K562 (cell line): ENCODE measurements around the gene TTLL4. TPM values are rescaled to one million over a fixed set of nuclear protein-coding genes. Genes with fewer than 3 reads are reported as not detected.

Experiments
- CCNT2 ChIP-seq: IDR thresholded peaks from 2 replicates; pipeline ENCODE4 v1.6.1; 2011; ENCODE audit warnings: borderline replicate concordance, low read depth, mild to moderate bottlenecking, moderate library complexity, mixed read lengths, low read length; ENCODE audit not compliant: insufficient read length; ENCODE audit errors: extremely low read depth
- CREB3L1 ChIP-seq: fragments of 450-650 bp; IDR thresholded peaks from 2 replicates; pipeline ENCODE4 v1.6.1; 2014; ENCODE audit warnings: low read depth, mild to moderate bottlenecking, moderate library complexity, borderline replicate concordance
- E2F8 ChIP-seq: fragments of 450-650 bp; IDR thresholded peaks from 2 replicates; pipeline ENCODE4 v1.7.1; 2018; ENCODE audit warnings: mild to moderate bottlenecking, low read depth; ENCODE audit not compliant: partially characterized antibody
- HCFC1 ChIP-seq: IDR thresholded peaks from 2 replicates; pipeline ENCODE4 v1.6.1; 2012; ENCODE audit warnings: low read depth, low read length, improper control_type of control experiment
- ILF3 ChIP-seq: fragments of 450-650 bp; IDR thresholded peaks from 2 replicates; pipeline ENCODE4 v1.6.1; 2018; ENCODE audit warnings: antibody characterized with exemption, mild to moderate bottlenecking, moderate library complexity, borderline replicate concordance
- MXD1 ChIP-seq: fragments of 250-450 bp; sonication (Bioruptor Pico); IDR thresholded peaks from 2 replicates; pipeline ENCODE4 v1.8.0; 2021; ENCODE audit warnings: borderline replicate concordance, mild to moderate bottlenecking, moderate library complexity; ENCODE audit not compliant: poor library complexity, severe bottlenecking
- MYC ChIP-seq, 2 experiments: fragments of 250-450 bp in 1 of 2; sonication (Bioruptor Pico) in 1 of 2; IDR thresholded peaks; 2 replicates each; pipeline versions ENCODE4 v1.5.1 to v1.6.1; 2012 to 2021; ENCODE audit warnings: low read depth in 2 of 2, borderline replicate concordance in 1 of 2, improper control_type of control experiment in 1 of 2, low read length in 1 of 2, mild to moderate bottlenecking in 1 of 2, moderate library complexity in 1 of 2
- PHF20 ChIP-seq: fragments of 450-650 bp; IDR thresholded peaks from 2 replicates; pipeline ENCODE4 v1.6.1; 2018; ENCODE audit not compliant: partially characterized antibody
- SMAD4 ChIP-seq: fragments of 250-450 bp; sonication (Bioruptor Pico); conservative IDR thresholded peaks from 2 replicates; pipeline ENCODE4 v1.8.0; 2021; ENCODE audit warnings: inconsistent platforms, mild to moderate bottlenecking, moderate library complexity
- VEZF1 ChIP-seq: fragments of 200-800 bp; sonication (Bioruptor generic); IDR thresholded peaks from 2 replicates; pipeline ENCODE4 v1.6.1; 2017; ENCODE audit warnings: missing genetic modification characterization, missing compliant biosample characterization
- WHSC1 ChIP-seq: IDR thresholded peaks from one replicate; pipeline ENCODE4 v1.6.1; 2012; ENCODE audit warnings: low read length, control low read depth, inconsistent platforms
- ZFP91 ChIP-seq: sonication (generic); formaldehyde crosslinking; IDR thresholded peaks from 2 replicates; pipeline ENCODE4 v1.8.0; 2022; ENCODE audit warnings: mild to moderate bottlenecking, missing genetic modification reagents
- ZNF277 ChIP-seq: fragments of 250-450 bp; sonication (Bioruptor Pico); IDR thresholded peaks from 2 replicates; pipeline ENCODE4 v1.8.0; 2022; ENCODE audit warnings: inconsistent platforms, mild to moderate bottlenecking, moderate library complexity, borderline replicate concordance
- ZNF696 ChIP-seq: fragments of 250-450 bp; sonication (Bioruptor Pico); conservative IDR thresholded peaks from 2 replicates; pipeline ENCODE4 v1.4.0; 2020; ENCODE audit warnings: mild to moderate bottlenecking, moderate library complexity
- polyA plus RNA-seq, 8 experiments: library from polyadenylated mRNA; depleted of rRNA in 4 of 8; stranded (reverse) in 5 of 8; unstranded in 3 of 8; fragments of >200 nt; fragmentation: Nextera tagmentation in 2 of 8; fragmentation: Illumina TruSeq in 1 of 8; extraction: Ambion mirVana in 2 of 8; extraction: Trizol in 1 of 8; gene quantifications; 2 replicates each; pipeline versions ENCODE4 v1.2.1 to v1.2.3, GENCODE V29; 2011 to 2014; ENCODE audit warnings: inconsistent platforms in 1 of 8, missing spikeins in 1 of 8
- total RNA-seq, 7 experiments: library from RNA; depleted of rRNA in 6 of 7; stranded (reverse); fragments of >200 nt in 6 of 7; fragmentation: Illumina TruSeq in 2 of 7; extraction: Trizol in 2 of 7; gene quantifications; 2 replicates each; pipeline versions ENCODE4 v1.2.1 to v1.2.3, GENCODE V29; 2011 to 2021; ENCODE audit warnings: low replicate concordance in 1 of 7

TTLL4 gene
- total and polyA plus RNA-seq, 9 of the 15 experiments (the other 6 are each of a cell fraction or from before 2014, with no cell fraction given): 12.6 to 67.5 (median 24.5) TPM

GRCh38 chr2:218710687-218711549 lies at the start of gene TTLL4 (continued):
- TF ChIP-seq VEZF1 (CRISPR knock-in tag) (peak; percentile 85), CREB3L1 (0 out of 2 replicates have a peak, but pooled peaks have one; percentile 41), CCNT2 (peak; percentile 72), SMAD4 (CRISPR knock-in tag) (peak; percentile 72), E2F8 (peak; percentile 37), ZNF696 (CRISPR knock-in tag) (no peak), ZFP91 (no peak), WHSC1 (no peak), HCFC1 (peak; percentile 87), MXD1 (CRISPR knock-in tag) (peak; percentile 59), PHF20 (peak; percentile 54), MYC (IDR thresholded peaks at IDR 0.05; ENCODE audit: low read depth, low read length) (peak; percentile 80; the same call in 1 of the 2 replicates), MYC (CRISPR knock-in tag; IDR thresholded peaks at IDR 0.05; ENCODE audit: borderline replicate concordance, low read depth) (no peak), ILF3 (no peak), ZNF277 (no peak)
